Mucosa of descending colon (tissue), 3 donors: ENCODE data around the gene NETO1. TPM values are rescaled to one million over a fixed set of nuclear protein-coding genes. Genes with fewer than 3 reads are reported as not detected.

Experiments
- ATAC-seq: fragments of 200-7000 bp; cut with Tn5 transposase; one replicate; pipeline ENCODE4 v1.9.1; 2020; ENCODE audit warnings: mild to moderate bottlenecking, moderate library complexity
- DNase-seq, 3 donors: peaks; one replicate each; pipeline ENCODE4 v3.0.0-alpha.2; 2020
- H3K36me3 ChIP-seq: fragments of 200-600 bp; one replicate; pipeline ENCODE4 v1.8.0; 2021; ENCODE audit warnings: low read depth, mild to moderate bottlenecking
- H3K4me1 ChIP-seq: fragments of 200-600 bp; one replicate; pipeline ENCODE4 v1.8.0; 2021; ENCODE audit warnings: low read depth, mild to moderate bottlenecking
- H3K4me3 ChIP-seq: fragments of 200-600 bp; one replicate; pipeline ENCODE4 v1.8.0; 2021; ENCODE audit warnings: mild to moderate bottlenecking
- H3K9me3 ChIP-seq: fragments of 200-600 bp; one replicate; pipeline ENCODE4 v1.8.0; 2021; ENCODE audit warnings: mild to moderate bottlenecking
- intact Hi-C, 2 donors: fragments of 100-400 bp; cut with DNase I in 1 of 2; cut with micrococcal nuclease in 1 of 2; formaldehyde crosslinking; loops; one replicate each; pipeline versions ENCODE4 v1.11.0 to v1.11.1; 2022; cut with DNase I, micrococcal nuclease
- total RNA-seq, 3 donors: library from RNA; stranded (reverse); fragmentation: NEBNext Ultra II Directional in 2 of 3; extraction: Animal tissue kit (Norgen Biotek cat#: 25700) in 2 of 3; gene quantifications; one replicate each; pipeline versions ENCODE4 v1.2.1 to v1.2.4, GENCODE V29; 2021 to 2023
- TF ChIP-seq, protein P1 (sequence below): fragments of 200-600 bp; IDR thresholded peaks from one replicate; pipeline ENCODE4 v1.8.0; 2022; ENCODE audit warnings: antibody characterized with exemption, mild to moderate bottlenecking
- donor health status: DM: no; HTN: no; CAD: no; lungs with moderate emphysema.
- donor health status: DM: no; HTN: no; CAD: no.
- donor health status: DM: no; HTN: yes; CAD: no.

NETO1 gene
- total RNA-seq, 3 donors from 2014 or later = not detected

DNA sequence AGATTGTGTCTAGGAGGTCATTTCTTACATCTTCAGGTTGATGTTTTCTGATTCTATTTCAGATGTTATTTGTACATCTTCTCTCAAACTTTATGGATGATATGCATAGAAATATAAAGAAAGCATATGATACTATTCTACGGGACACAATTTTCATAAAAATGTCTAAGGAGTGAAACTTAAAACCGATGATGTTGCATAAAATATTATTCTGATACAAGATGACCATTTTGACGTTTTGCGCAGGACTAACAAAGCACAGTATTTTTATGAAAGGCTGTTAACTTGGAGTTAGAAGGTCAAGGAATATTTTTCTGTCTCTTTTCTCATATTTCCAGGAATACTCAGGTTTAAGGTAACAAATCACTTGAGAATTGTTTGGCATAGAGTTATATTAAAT, 8.7 kb downstream of the NETO1 start:
- TF ChIP-seq, protein P1, sequence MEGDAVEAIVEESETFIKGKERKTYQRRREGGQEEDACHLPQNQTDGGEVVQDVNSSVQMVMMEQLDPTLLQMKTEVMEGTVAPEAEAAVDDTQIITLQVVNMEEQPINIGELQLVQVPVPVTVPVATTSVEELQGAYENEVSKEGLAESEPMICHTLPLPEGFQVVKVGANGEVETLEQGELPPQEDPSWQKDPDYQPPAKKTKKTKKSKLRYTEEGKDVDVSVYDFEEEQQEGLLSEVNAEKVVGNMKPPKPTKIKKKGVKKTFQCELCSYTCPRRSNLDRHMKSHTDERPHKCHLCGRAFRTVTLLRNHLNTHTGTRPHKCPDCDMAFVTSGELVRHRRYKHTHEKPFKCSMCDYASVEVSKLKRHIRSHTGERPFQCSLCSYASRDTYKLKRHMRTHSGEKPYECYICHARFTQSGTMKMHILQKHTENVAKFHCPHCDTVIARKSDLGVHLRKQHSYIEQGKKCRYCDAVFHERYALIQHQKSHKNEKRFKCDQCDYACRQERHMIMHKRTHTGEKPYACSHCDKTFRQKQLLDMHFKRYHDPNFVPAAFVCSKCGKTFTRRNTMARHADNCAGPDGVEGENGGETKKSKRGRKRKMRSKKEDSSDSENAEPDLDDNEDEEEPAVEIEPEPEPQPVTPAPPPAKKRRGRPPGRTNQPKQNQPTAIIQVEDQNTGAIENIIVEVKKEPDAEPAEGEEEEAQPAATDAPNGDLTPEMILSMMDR = no peak
- H3K4me1 ChIP-seq = no peaks in the 10 kb centered on the region
- ATAC-seq (no peak), DNase-seq (no peak)
- intact Hi-C loops = no loop called here
- H3K4me3 ChIP-seq = no peak overlapping the region
- H3K9me3 ChIP-seq = no peaks in the 10 kb centered on the region
- H3K36me3 ChIP-seq = no peaks in the 10 kb centered on the region

DNA sequence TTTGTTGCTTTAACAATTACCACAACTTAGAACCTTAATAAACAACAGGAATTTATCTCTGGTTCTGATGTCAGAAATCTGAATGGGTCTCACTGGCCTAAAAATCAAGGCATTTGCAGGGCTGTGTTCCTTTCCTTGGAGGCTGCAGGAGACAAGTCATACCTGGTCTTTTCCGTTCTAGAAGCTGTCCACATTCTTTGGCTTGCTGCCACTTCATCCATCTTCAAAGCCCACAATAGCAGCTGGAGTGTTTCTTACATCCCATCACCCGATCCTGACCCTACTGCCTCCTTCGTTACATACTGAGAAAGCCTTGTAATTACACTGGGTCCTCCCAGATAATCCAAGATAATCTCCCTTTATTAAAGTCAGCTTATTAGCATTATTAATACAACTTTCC, 18.1 kb downstream of the NETO1 start:
- no peak for ATAC-seq
- TF ChIP-seq, protein P1 = no peak

DNA sequence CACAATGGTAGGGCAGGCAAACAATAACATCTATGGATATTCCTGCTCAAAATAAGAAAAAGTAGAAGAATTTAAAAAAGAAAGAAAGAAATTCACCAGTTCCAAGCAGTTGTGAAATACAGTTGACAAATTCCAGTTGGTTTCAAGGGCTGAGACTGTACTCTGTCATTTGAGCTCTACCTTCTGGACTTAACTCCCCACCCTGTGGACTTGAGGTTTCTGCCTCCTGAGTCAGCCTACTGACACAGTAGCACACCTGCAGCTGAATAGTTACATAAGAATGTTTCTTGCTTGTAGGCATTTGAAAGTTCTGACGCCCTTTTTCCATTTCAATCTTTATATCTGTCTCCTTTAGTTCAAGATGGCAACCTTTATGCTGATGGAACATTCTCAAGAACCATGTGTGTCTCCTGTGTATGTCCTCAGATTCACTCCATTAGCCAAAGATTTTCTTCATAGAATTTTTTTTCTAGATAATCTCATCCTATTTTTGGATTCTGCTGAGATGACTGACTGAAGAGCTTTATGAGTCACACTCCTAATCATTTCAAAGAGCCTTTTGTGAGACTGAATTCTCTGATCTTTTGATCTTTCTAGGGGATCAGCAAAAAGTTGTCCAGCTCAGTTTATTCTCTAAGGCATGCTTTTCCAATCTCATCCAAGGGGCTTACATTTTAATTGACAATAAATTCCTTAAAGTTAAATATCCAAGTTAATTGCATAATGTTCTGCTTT, 19.1 kb downstream of the NETO1 start:
- Histone ChIP-seq H3K4me1 (no peaks in the 10 kb centered on the region), H3K36me3 (no peaks in the 10 kb centered on the region), H3K4me3 (no peak overlapping the region), H3K9me3 (no peaks in the 10 kb centered on the region)
- DNase-seq = no peak
- TF ChIP-seq, protein P1 = no peak
- ATAC-seq = no peak
- intact Hi-C loops = no loop called here

More for the DNA sequence above, 18.1 kb downstream of the NETO1 start:
- H3K9me3 ChIP-seq = no peaks in the 10 kb centered on the region
- no peaks in the 10 kb centered on the region for H3K36me3 ChIP-seq
- no peaks in the 10 kb centered on the region for H3K4me1 ChIP-seq
- no peak for DNase-seq
- no peak overlapping the region for H3K4me3 ChIP-seq
- intact Hi-C loops = no loop called here

DNA sequence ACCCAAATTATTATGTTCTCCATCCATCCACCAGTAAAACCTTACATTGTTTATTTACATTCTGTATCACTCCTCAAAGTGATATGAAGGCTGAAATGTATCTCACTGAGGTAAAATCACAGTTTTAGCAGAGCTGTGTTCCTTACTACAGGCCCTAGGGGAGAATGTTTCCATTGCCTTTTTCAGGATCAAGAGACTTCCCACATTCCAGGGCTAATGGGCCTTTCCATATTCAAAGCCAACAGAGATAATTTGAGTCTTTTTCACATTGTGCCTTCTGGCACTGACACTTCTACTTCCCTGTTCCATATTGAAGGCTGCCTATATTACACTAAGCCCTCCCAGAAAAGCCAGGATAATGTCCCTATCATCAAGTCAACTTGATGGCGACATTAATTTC, 20.0 kb downstream of the NETO1 start:
- intact Hi-C loops = no loop called here
- Histone ChIP-seq H3K4me1 (no peaks in the 10 kb centered on the region), H3K9me3 (no peaks in the 10 kb centered on the region), H3K4me3 (no peak overlapping the region), H3K36me3 (no peaks in the 10 kb centered on the region)
- no peak for ATAC-seq
- DNase-seq = no peak
- TF ChIP-seq, protein P1 = no peak

DNA sequence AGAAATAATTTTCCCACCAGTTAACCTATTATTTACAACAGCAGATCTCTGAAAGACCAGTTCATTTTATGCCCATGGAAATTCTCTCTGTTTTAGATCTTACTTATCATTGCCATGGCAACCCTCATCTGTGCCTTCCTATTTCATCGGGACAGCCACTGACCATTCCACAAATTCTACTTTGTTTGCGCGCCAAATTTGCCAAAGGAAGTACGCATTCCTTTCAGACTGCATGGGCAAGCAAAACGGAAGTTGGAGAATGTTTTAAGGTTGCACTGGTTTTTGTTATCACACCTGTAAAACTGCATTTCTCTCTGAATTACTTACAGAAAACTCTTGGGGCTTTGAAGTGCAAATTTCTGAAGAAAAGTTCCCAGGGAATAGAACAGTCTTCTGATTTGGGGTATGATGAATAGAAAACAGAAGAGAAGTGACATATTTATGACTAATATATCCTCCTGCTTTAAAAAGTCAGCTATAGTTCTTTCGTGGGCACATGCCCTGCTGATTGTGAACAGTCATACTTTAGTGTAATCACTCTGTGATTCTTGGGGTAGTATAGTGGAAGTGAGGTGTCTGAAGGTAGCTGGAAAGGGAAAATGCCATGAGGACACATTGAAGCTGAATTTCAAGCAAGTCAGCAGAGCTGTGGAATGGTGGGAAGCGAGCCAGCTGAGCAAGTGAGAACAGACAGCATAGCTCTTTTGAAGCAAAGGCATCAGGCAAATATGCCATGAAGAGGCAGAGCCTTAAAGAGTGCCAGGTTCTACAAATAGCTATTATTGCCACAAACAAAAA, 20.9 kb downstream of the NETO1 start:
- H3K9me3 ChIP-seq = no peaks in the 10 kb centered on the region
- intact Hi-C loops = no loop called here
- DNase-seq = no peak
- no peaks in the 10 kb centered on the region for H3K36me3 ChIP-seq
- H3K4me3 ChIP-seq = no peak overlapping the region
- TF ChIP-seq, protein P1 = no peak
- ATAC-seq = no peak
- no peaks in the 10 kb centered on the region for H3K4me1 ChIP-seq
